Measurements from ENCODE around the gene PSMG1.

PSMG1 gene

GRCh38 chr21:39220150-39220549 lies 36.9 kb upstream of the PSMG1 start:
- Histone ChIP-seq H3K36me3 (replicated peaks) (peaks cover 13% of the 10 kb centered on the region), H3K27me3 (replicated peaks) (no peaks in the 10 kb centered on the region), H3K27ac (no peak overlapping the region), H3K4me3 (ENCODE audit: low read depth, low read length) (no peak overlapping the region)
- TF ChIP-seq, protein P1, sequence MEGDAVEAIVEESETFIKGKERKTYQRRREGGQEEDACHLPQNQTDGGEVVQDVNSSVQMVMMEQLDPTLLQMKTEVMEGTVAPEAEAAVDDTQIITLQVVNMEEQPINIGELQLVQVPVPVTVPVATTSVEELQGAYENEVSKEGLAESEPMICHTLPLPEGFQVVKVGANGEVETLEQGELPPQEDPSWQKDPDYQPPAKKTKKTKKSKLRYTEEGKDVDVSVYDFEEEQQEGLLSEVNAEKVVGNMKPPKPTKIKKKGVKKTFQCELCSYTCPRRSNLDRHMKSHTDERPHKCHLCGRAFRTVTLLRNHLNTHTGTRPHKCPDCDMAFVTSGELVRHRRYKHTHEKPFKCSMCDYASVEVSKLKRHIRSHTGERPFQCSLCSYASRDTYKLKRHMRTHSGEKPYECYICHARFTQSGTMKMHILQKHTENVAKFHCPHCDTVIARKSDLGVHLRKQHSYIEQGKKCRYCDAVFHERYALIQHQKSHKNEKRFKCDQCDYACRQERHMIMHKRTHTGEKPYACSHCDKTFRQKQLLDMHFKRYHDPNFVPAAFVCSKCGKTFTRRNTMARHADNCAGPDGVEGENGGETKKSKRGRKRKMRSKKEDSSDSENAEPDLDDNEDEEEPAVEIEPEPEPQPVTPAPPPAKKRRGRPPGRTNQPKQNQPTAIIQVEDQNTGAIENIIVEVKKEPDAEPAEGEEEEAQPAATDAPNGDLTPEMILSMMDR (IDR thresholded peaks at IDR 0.05; ENCODE audit: low read depth, low read length, missing control alignments), result no peak
- in situ Hi-C loops (cut with HindIII; ENCODE audit: low pct_ligation_motif_present, low sequenced_read_pairs), result no loop called here
- no peak for DNase-seq

DNA sequence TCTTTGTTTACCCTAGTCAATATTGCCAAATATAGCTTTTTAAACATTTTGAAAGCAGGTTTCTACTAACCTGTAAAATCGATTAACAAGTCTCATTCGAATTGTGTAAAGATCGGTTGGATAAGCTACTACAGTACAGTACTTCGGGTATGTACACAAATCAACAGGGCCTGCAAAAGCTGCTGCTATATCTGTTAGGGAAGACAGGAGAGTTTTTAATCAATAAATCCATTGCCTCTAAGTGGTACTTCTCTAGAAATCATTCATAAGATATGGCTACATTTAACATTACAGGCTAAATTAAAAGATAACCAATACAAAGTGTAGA lies 34.8 kb upstream of the PSMG1 start:
- no peak overlapping the region for H3K27ac ChIP-seq
- no peaks in the 10 kb centered on the region for H3K27me3 ChIP-seq (replicated peaks)
- DNase-seq, result no peak
- H3K4me3 ChIP-seq (ENCODE audit: low read depth, low read length), result no peak overlapping the region
- H3K36me3 ChIP-seq (replicated peaks), result peaks cover 12% of the 10 kb centered on the region
- in situ Hi-C loops (cut with HindIII; ENCODE audit: low pct_ligation_motif_present, low sequenced_read_pairs), result no loop called here
- TF ChIP-seq, protein P1 (IDR thresholded peaks at IDR 0.05; ENCODE audit: low read depth, low read length, missing control alignments), result no peak

DNA sequence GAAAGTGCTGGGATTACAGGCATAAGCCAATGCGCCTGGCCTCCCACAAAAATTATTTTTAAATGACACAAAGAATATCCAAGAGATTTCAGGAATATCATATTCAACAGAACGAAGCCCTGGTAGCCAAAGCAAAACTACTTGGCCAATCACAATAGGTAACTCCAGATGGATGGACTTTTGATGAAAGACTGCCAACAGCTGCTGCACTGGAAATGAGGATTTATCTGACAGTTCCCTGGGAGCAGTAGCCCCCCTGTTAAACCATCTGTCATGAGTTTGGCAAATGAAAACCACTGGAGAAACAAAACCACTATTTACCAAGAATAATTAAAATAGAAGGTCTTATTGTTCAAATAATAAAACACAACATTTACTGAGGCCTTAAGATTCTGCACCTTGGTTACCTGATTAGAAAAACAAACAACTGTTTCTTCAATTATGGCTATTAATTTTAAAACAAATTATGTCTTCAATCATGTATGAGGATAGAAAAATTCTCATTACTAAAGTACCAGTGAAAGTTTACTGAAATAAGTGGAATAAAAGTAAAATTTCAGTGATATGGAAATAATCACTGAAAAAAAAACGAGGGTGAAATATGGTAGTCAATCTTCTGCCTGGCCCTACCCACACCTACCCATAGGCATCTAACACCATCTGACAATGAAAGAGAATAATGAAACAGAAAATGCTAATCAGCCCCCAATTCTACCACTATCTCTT lies 34.3 kb upstream of the PSMG1 start:
- Histone ChIP-seq H3K27ac (no peak overlapping the region), H3K4me3 (ENCODE audit: low read depth, low read length) (no peak overlapping the region), H3K27me3 (replicated peaks) (no peaks in the 10 kb centered on the region), H3K36me3 (replicated peaks) (peaks cover 12% of the 10 kb centered on the region)
- in situ Hi-C loops (cut with HindIII; ENCODE audit: low pct_ligation_motif_present, low sequenced_read_pairs), result no loop called here
- no peak for DNase-seq
- TF ChIP-seq, protein P1 (IDR thresholded peaks at IDR 0.05; ENCODE audit: low read depth, low read length, missing control alignments), result no peak

- DNase-seq, result no peak
- Histone ChIP-seq H3K27ac (no peak overlapping the region), H3K4me3 (ENCODE audit: low read depth, low read length) (no peak overlapping the region), H3K36me3 (replicated peaks) (peaks cover 12% of the 10 kb centered on the region), H3K27me3 (replicated peaks) (no peaks in the 10 kb centered on the region)
- in situ Hi-C loops (cut with HindIII; ENCODE audit: low pct_ligation_motif_present, low sequenced_read_pairs), result no loop called here
- TF ChIP-seq, protein P1 (IDR thresholded peaks at IDR 0.05; ENCODE audit: low read depth, low read length, missing control alignments), result no peak
Observed at GRCh38 chr21:39216290-39216689, 33.0 kb upstream of the PSMG1 start.

DNA sequence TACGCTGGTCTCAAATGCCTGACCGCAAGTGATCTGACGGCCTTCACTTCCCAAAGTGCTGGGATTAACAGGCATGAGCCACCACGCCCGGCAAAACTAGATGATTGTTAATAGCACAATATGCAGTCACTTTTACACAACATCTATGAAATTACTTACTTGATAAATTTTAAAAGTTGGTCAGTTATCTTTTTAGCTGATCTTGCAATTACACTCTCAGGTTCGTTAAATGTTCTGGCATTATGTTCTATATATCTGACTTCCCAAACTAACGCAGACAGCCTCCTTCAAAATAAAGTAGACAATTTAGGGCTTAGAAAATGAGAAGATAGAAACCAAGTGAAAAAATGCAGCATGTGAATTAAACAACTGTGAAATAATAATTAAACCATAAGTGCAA lies 31.8 kb upstream of the PSMG1 start:
- DNase-seq, result no peak
- Histone ChIP-seq H3K27me3 (replicated peaks) (no peaks in the 10 kb centered on the region), H3K36me3 (replicated peaks) (peaks cover 15% of the 10 kb centered on the region), H3K27ac (no peak overlapping the region), H3K4me3 (ENCODE audit: low read depth, low read length) (no peak overlapping the region)
- in situ Hi-C loops (cut with HindIII; ENCODE audit: low pct_ligation_motif_present, low sequenced_read_pairs), result no loop called here
- TF ChIP-seq, protein P1 (IDR thresholded peaks at IDR 0.05; ENCODE audit: low read depth, low read length, missing control alignments), result no peak

DNA sequence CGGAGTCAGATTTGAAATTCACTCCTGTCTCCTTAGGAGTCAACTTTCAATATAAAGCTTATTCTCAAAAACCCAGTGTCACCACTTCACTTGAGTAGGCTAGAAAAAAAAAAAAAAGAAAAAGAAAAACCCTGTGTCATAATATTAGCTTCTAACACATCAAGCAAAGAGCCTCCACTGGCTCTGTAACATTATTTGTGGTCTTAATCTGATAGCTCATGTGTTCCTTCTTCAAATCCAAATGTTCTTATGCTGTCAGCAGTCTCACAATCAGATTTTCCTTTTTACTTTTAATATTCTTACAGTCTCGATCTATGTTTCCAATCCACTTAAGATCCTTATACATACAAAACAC lies 26.1 kb upstream of the PSMG1 start:
- Histone ChIP-seq H3K27me3 (replicated peaks) (no peaks in the 10 kb centered on the region), H3K4me3 (ENCODE audit: low read depth, low read length) (no peak overlapping the region), H3K36me3 (replicated peaks) (peaks cover 25% of the 10 kb centered on the region), H3K27ac (no peak overlapping the region)
- TF ChIP-seq, protein P1 (IDR thresholded peaks at IDR 0.05; ENCODE audit: low read depth, low read length, missing control alignments), result no peak
- no peak for DNase-seq
- in situ Hi-C loops (cut with HindIII; ENCODE audit: low pct_ligation_motif_present, low sequenced_read_pairs), result no loop called here
